Epidermal melanocyte (primary cell): Measurements from ENCODE around the gene ITGA7.

Experiments
- DNase-seq: peaks from one replicate; pipeline ENCODE4 v3.0.0; 2011; ENCODE audit warnings: low spot score; ENCODE audit not compliant: insufficient read length

Gene ITGA7

GRCh38 chr12:55733858-55734257 is 26.2 kb upstream of the ITGA7 start:
- DNase-seq = no peak

DNA sequence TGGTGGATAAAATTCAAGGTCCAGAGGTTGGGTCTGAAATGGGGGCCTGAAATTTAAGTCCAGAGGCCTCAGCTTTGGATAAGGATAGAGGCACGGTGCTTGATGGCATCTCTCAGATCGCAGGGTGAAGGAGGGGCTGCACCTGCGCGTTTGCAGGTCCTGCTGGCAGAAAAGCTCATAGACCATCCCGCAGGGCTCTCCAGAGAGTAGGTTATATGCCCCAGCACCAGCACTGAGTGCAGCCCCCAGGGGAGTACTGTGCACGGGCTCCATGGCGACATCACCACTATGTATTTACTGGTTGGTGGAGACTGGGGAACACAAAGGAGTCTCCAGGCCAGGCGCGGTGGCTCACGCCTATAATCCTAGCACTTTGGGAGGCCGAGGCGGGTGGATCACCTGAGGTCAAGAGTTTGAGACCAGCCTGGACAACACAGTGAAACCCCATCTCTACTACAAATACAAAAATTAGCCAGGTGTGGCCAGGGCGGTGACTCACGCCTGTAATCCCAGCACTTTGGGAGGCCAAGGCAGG is 25.4 kb upstream of the ITGA7 start:
- DNase-seq = no peak

- no peak for DNase-seq
Observed at GRCh38 chr12:55732288-55732687, 24.6 kb upstream of the ITGA7 start.

DNA sequence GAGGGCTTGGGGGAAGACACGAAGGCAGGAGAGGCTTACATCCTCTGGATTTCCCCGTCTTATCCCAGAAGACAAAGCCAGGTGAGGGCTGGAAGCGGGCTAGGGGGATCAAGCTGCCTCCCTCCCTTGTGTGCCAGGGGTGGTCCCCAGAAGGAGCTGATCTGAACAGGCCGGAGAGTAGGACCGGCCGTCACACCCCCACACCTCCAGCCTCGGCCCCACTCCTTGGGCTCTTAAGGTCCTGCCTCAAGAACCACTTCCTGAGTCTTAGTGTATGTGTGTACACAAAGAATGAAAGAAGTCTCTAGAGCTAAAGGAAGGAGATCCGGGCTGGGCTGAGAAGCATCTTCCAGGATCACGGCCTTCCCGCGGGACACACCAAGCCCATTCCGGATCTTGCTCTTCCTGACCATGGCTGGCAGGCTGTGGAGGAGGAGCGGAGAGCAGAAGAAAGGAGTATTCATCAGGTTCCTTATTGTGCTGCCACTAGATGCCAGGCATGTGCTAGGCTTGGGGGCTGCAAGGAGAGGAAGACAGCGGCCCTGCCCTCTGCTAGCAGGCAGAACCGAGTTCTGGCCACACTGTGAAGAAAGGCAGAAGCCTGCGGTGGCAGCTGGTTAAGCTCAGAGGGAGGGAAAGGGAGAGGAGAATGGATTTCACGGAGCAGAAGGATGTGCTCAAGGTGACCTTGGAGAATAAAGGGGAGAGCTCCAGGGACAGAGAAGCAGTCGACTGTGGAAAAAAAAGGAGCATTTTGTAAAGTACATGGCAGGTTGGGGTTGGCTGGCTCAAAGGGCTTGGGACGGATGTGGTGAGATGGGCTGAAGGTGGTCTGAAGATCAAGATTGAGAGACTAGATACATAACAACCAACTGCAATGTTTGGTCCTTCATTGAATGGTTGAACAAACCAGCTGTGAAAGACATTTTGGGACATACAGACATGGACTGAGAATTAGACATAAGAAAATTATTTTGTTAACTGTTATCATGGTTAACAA is 22.4 kb upstream of the ITGA7 start:
- no peak for DNase-seq

DNA sequence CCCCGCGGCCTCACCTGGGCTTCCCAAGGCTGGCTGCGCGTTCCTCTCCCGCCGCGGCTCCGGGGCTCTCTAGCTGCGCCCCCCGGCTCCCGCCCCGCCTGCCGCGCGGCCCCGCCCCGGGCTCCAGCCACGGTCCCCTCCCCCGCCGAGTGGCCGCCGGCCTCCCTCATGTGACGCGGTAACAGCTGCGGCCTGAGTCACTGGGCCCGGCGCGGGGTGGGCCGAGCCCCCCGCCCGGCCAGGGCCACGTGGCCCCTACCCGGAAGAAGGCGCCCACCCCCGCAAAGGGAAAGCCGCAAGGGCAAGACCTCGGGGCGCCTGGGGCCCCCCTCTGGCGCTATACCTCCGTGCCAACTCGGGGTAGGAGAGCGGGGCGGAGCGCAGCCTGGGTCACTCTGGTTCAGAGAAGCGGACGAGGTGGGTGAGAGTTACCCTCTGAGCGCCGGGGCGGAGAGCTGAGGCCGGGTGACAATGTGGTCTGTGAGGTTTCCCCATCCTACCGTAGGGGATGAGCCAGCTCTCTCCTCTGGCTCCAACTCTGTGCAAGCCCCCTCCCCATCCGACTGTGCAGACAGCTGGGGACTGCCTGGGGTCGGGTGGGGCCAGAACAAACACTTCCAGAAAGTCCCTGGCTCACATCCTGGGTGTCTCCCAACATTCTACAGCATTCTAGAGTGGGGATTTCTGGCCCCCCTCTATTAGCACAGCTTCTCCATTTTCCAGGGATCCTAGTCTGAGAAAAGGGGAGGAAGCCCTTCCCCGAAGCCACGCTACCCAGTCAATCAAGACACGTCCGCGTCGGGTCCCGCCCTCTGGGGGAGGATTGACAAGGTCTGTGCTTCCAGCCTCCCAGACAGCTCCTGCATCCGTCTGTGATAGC is 21.5 kb upstream of the ITGA7 start, which contains the start of gene CD63:
Gene CD63 (minus strand): TSS at position 71 of the 880 bp plus-strand sequence. CDS start 668 bp downstream, outside the sequence.
- DNase-seq = peak; percentile 95

DNA sequence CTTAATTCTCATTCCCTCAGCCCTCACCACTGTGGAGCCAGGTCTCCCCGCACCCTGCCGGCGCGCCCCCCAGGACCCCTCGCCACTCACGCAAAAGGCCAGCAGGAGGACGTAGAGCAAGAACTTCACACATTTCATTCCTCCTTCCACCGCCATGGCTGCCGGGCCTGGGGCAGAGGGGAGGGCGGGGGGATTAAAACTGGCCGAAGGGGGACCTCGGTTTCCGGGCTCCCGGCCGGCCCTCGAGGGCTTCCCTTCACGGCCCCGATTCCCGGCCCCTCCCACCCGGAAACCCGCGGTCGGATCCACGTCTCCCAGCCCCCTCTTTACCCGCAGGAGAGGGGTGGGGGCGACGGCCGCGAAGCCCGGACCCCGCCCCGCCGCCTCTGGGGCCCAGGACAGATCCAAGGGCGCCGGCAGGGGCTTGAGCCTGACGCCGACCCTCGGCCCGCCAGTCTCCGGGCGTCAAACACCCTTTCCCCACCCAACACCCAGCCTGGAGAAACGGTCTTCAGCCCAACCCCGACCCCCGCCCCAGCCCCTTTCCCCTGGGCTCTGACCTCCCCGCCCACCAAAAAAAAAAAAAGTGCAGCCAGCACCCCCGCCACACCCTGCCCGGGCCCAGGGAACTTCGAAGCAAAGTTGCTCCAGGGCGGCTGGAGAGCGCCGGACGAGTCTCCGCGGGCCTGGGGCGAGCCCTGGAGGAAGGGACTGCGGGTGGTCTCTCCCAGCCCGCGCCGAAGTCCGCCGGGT is 20.7 kb upstream of the ITGA7 start:
- DNase-seq = no peak

DNA sequence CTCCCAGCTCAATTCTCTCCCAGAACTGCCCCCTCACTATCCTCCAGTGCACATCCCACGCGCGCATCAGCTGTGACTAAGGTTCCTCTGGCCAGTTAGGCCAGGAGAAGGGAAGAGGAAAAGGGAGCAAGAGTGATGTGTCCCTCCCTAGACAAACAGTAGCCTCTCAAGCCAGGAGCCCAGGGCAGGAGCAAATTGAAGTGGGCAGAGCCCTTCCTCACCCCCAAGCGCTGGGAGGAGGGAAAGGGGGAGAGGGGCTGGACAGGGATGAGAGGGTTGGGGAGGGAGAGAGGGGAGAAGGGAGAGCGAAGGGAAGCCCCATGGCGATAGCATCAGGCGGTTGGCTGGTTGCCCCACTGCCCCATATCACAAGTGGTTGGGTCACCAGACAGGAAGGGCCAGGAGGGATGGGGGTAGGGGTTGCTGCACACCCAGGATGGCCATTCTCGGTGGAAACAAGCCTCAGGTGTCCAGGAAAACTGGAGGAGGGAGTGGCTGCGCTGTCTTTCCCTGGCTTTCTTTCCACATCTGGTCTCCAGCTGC is 20.0 kb upstream of the ITGA7 start:
- no peak for DNase-seq

GRCh38 chr12:55726971-55727370 is 19.3 kb upstream of the ITGA7 start:
- DNase-seq = no peak

DNA sequence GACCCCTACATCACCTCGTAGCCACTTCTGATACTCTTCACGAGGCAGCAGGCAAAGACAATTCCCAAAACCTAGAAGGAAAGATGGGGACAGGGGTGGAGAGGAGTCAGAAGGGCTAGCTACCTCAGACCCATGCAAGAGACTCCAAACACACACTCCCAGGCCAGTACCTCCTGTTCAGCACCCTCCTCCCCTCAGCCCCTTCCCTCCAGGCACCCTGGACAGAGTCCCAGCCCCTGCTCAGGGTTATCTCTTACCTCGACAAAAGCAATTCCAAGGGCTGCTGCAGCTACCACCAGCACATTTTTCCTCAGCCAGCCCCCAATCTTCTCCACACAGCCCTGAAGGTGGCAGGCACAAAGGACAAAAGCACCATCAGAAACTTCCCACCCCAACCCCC is 17.9 kb upstream of the ITGA7 start:
- no peak for DNase-seq

GRCh38 chr12:55724940-55725309 is 17.2 kb upstream of the ITGA7 start:
- no peak for DNase-seq

DNA sequence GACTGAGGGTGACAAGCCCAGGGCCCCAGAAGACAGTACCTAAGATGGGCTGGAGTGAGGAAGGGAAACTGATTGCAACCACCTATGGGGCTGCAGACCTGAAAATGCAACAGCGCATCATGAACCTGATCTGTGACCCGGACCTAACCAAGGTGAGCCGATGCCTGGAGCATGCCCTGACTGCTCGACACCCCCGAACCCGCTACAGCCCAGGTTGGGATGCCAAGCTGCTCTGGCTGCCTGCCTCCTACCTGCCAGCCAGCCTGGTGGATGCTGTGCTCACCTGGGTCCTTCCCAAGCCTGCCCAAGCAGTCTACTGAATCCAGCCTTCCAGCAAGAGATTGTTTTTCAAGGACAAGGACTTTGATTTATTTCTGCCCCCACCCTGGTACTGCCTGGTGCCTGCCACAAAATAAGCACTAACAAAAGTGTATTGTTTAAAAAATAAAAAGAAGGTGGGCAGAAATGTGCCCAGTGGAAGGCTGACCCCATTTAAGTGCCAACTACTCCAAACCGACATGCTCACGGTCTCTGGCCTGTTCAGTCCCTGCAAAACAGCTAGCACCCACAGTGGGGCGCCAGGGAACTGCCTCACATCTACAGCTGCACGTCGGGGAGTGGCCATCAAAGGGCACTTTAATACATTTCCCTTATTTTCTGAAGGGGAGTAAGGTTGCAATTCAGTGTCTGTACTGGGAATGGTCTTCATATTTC is 16.7 kb upstream of the ITGA7 start:
- DNase-seq = no peak

DNA sequence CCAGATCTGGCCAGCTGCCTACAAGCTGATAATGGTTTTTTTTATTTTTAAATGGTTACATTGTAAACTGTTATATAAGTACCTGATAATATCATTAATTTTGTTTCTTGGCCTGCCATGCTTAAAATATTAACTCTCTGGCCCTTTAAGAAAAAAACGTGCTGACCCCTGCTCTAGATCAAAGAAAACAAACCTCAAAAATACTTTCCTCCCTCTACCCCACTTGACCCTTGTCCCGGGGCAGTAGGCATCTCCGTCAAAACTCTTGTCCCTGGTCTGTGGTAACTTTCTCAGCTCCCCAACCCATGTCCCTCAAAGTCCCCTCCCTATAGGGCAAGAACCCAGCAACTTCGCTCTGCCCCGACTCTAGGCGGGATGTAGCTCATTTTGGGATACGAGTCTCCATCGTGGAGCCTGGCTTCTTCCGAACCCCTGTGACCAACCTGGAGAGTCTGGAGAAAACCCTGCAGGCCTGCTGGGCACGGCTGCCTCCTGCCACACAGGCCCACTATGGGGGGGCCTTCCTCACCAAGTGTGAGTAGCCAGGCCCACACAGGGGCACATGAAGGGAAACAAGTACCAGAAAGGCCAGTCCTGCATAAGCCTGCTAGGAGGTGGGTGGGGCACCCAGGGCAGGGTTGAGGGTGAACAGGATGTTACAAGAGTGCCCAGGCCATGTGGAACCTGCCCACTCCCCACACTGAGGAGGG is 16.0 kb upstream of the ITGA7 start:
- DNase-seq = no peak

DNA sequence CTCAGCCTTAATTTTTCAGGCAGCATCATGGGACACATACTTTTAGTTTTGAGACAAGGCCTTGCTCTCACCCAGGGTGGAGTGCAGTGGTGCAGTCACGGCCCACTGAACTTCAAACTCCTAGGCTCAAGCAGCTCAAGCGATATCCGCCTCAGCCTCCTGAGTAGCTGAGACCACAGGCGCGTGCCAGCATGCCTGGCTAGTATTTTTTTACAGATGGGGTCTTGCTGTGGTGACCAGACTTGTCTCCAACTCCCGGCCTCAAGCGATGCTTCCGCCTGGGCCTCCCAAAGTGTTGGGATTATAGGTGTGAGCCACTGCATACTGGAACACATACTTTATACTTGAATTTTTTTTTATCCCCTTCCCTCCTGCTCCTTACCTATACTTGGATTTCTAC is 15.2 kb upstream of the ITGA7 start:
- DNase-seq = no peak

DNA sequence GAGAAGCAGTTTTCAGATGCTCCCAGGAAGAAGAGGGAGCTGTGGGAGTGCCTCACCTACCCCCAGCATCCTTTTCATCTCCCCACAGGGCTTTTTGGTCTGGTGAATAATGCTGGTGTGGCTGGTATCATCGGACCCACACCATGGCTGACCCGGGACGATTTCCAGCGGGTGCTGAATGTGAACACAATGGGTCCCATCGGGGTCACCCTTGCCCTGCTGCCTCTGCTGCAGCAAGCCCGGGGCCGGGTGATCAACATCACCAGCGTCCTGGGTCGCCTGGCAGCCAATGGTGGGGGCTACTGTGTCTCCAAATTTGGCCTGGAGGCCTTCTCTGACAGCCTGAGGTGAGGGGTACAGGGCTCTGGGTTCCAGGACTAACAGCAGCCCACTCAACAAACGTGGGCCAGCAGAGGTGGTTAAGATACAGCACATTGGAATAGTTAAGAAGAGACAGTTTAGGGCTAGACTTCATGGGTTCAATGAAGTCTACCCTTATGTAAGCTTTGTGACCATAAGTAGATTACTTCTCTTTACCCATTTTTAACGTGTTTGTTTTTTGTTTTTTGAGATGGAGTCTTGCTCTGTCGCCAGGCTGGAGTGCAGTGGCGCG is 14.0 kb upstream of the ITGA7 start:
- no peak for DNase-seq

DNA sequence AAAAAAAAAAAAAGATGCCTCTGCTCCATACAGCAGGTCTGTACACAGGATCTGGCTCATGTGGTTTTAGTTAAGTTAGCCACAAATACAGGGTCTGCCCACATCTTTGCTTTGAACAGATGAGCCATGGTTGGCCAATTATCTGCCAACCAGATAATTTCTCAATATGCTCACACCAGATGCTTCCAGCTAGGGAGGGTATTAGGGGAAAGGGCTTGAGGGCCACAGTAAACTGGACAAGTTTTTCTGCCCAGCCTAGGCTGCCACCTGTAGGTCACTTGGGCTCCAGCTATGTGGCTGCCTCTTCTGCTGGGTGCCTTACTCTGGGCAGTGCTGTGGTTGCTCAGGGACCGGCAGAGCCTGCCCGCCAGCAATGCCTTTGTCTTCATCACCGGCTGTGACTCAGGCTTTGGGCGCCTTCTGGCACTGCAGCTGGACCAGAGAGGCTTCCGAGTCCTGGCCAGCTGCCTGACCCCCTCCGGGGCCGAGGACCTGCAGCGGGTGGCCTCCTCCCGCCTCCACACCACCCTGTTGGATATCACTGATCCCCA is 13.3 kb upstream of the ITGA7 start:
- DNase-seq = peak; percentile 50

DNA sequence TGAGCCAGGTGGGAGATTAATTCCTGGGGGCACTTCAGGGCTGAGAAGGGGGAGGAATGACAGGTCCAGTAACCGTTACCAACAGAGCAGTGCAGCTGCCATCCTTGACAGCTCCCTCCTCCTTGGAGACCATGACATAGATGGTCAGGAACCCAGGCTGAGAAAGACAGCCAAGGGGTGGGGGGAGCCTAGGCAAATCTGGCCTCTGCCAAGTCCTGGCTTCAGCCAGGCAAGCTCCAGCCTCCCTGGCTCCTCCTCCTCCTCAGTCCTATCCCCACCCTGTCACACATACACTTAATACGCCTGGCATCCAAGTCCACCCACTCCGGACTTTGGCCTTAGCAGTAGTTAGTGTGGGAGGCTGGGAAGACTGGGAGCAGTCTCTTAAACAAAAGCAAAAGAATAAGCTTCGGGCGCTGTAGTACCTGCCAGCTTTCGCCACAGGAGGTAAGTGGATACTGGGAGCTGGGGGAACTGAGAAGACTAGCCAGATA is 12.4 kb upstream of the ITGA7 start, which contains the start of gene RDH5:
Gene RDH5 (plus strand): TSS at position 323 of the 494 bp plus-strand sequence. CDS start 792 bp downstream, outside the sequence.
- no peak for DNase-seq

- no peak for DNase-seq
Observed at GRCh38 chr12:55719371-55719770, 11.7 kb upstream of the ITGA7 start.

DNA sequence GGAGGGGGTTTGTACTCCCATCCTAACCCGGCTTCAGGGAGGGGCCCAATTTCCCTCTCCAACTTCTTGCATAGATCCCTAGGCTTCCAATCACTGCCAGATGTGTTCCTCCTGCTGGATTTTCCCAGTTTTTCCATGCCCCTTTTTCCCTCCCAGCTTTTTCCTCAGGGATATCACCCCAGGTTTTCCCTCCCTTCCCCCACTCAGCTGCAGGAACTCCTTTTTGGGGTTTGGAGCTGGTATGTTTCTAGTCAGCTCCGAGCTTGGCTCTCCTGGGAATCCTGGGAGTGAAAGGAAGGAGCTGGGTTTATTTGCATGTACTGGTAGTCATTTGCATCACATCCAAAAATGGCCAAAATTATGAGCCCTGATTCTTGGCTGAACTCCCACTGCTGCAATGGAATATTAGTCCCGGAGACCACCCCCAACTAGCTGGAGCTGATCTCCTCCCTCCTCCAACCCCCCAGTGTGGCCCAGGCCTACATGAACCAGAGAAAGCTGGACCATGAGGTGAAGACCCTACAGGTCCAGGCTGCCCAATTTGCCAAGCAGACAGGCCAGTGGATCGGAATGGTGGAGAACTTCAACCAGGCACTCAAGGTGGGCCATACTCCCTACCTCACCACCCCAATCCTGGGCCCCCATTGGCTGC is 11.0 kb upstream of the ITGA7 start:
- no peak for DNase-seq
